Lower lobe of right lung (tissue), 2 donors: Measurements from ENCODE around the gene TJP1. TPM values are rescaled to one million over a fixed set of nuclear protein-coding genes. Genes with fewer than 3 reads are reported as not detected.
A peak's percentile ranks its signal among the peaks of the same experiment; 100 is the strongest.
"Not testable (repeated sequence)": the region's sequence is repeated elsewhere in the genome, so short reads cannot be mapped to it uniquely, and the experiment has no call there.

Experiments
- ATAC-seq, 2 donors: fragments of 200-7000 bp; cut with Tn5 transposase; one replicate each; pipeline ENCODE4 v1.9.1; 2020 to 2022; ENCODE audit warnings: mild to moderate bottlenecking in 2 of 2, moderate library complexity in 2 of 2
- DNase-seq: peaks from one replicate; pipeline ENCODE4 v3.0.0-alpha.2; 2020
- H3K27ac ChIP-seq: fragments of 200-600 bp; one replicate; pipeline ENCODE4 v1.8.0; 2022
- H3K27me3 ChIP-seq: fragments of 200-600 bp; one replicate; pipeline ENCODE4 v1.8.0; 2022; ENCODE audit warnings: low read depth
- H3K36me3 ChIP-seq: fragments of 200-600 bp; one replicate; pipeline ENCODE4 v1.8.0; 2022; ENCODE audit warnings: mild to moderate bottlenecking
- H3K4me1 ChIP-seq: fragments of 200-600 bp; one replicate; pipeline ENCODE4 v1.8.0; 2022
- H3K4me3 ChIP-seq: fragments of 200-600 bp; one replicate; pipeline ENCODE4 v1.8.0; 2022; ENCODE audit warnings: mild to moderate bottlenecking
- H3K9me3 ChIP-seq: fragments of 200-600 bp; one replicate; pipeline ENCODE4 v1.8.0; 2022
- intact Hi-C: fragments of 100-400 bp; cut with DNase I; formaldehyde crosslinking; loops from one replicate; pipeline ENCODE4 v1.11.0; 2022
- total RNA-seq: library from RNA; stranded (reverse); fragmentation: NEBNext Ultra II Directional; extraction: Animal tissue kit (Norgen Biotek cat#: 25700); gene quantifications from one replicate; pipeline ENCODE4 v1.2.1, GENCODE V29; 2021
- TF ChIP-seq, protein P1 (sequence below): fragments of 200-600 bp; IDR thresholded peaks from one replicate; pipeline ENCODE4 v1.8.0; 2022; ENCODE audit warnings: antibody characterized with exemption, mild to moderate bottlenecking
- donor health status: DM: no; HTN: yes; CAD: no; lungs with severe emphysema.

TJP1 gene
- total RNA-seq, 1 donor from 2014 or later: 115 TPM

DNA sequence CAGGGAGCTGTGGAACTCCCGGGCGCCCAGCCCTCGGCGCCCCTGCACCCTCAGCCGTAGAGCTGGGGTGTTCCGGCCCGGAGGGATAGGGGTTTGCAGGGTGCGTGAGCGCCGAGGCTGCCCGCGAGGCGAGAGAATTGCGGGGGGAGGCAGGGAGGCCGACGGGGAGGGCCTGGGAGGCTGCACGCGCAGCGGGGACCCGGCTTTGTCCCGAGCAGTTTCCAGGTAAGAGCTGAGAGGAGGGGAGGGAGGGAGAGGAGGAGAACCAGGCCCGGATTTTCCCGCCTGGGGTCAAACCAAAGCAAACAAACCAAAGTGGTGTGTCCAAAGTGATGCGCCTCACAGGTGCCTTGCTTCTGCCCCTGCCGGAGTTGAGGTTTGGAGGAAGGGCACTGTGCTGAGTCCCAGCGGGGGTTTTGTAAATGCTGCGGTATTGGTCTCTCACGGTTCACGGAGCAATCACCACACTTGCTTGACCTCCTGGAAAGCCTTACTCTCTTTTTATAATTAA is 146.4 kb downstream of the TJP1 start:
- Histone ChIP-seq H3K36me3 (no peaks in the 10 kb centered on the region), H3K9me3 (no peaks in the 10 kb centered on the region), H3K4me3 (peak overlapping the region; percentile 57), H3K4me1 (peaks cover 7% of the 10 kb centered on the region), H3K27ac (no peak overlapping the region), H3K27me3 (peaks cover 12% of the 10 kb centered on the region)
- ATAC-seq: no peak
- intact Hi-C loops: no loop called here
- DNase-seq: no peak
- TF ChIP-seq, protein P1, sequence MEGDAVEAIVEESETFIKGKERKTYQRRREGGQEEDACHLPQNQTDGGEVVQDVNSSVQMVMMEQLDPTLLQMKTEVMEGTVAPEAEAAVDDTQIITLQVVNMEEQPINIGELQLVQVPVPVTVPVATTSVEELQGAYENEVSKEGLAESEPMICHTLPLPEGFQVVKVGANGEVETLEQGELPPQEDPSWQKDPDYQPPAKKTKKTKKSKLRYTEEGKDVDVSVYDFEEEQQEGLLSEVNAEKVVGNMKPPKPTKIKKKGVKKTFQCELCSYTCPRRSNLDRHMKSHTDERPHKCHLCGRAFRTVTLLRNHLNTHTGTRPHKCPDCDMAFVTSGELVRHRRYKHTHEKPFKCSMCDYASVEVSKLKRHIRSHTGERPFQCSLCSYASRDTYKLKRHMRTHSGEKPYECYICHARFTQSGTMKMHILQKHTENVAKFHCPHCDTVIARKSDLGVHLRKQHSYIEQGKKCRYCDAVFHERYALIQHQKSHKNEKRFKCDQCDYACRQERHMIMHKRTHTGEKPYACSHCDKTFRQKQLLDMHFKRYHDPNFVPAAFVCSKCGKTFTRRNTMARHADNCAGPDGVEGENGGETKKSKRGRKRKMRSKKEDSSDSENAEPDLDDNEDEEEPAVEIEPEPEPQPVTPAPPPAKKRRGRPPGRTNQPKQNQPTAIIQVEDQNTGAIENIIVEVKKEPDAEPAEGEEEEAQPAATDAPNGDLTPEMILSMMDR: no peak

DNA sequence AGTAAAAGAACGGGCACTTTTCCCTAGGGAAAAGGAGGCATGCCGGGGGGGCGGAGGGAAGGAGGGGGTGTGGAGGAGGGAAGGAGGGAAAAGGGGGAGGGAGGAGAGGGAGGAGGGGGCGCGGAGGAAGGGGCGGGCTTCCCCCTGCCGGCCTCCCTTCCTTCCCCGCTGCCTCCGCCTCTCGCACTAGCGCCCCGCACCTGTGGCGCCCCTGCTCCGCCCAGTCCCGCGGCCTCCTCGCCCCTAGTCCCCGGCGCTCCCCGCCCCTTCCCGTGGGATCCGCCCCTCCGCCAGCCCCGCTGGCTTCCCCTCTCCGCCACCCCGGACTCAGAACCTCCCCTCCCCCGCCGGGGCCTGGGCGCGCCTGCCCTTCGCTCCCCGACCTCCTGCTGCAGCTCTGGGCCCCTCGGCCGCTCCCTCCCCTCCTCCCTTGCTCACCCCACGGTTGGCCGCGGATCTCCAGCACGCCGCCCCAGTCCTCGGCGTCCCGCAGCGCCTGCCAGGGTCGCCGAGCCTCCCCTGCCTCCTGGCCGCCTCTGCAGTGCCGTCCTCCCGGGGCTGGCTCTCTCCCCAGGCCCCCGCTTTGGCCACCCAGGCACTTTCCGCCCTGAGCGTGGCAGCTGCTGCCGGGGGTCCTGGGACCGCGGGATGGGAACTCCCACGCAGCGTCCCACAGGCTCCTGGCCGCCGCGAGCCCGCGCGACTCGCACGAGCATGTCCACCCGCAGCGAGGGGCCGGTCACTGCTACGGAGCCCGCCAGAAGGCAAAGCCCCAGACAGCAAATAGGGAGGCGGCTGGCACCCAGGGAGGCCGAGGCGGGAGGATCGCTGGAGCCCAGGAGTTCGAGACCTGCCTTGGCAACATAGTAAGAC is 147.4 kb downstream of the TJP1 start:
- TF ChIP-seq, protein P1: no peak
- H3K4me3 ChIP-seq: peak overlapping the region; percentile 57

DNA sequence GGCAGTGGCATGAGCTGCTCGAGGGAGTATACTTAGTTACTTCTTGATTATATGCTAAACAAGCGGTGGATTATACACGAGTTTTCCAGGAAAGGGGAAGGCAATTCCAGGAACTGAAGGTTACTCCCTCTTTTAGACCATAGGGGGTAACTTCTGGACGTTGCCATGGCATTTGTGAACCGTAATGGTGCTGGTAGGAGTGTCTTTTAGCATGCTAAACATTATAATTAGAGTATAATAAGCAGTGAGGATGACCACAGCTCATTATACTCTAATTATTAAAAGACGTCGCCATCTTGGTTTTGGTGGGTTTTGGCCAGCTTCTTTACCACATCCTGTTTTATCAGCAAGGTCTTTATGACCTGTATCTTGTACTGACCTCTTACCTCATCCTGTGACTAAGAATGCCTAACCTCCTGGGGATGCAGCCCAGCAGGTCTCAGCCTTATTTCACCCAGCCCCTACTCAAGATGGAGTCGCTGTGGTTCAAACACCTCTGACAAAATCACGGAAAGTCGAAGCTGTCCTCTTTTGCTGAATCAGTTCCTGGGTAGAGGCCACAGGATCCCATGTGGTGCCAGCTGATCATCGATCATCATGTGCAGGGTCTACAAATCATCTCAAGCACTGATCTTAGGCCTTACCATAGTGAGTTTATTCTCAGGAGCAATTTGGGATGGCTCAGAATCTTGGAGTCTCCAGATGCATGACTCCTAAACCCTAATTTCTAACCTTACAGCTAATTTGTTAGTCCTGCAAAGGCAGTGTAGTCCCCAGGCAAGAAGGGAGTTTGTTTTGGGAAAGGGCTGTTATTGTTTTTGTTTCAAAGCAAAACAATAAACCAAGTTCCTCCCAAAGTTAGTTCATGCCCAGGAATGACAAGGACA is 149.1 kb downstream of the TJP1 start:
- H3K27me3 ChIP-seq: peaks cover 12% of the 10 kb centered on the region
- H3K36me3 ChIP-seq: no peaks in the 10 kb centered on the region
- no peak overlapping the region for H3K4me3 ChIP-seq
- no peak for ATAC-seq
- no peak overlapping the region for H3K27ac ChIP-seq
- TF ChIP-seq, protein P1: no peak
- H3K9me3 ChIP-seq: no peaks in the 10 kb centered on the region
- intact Hi-C loops: no loop called here
- H3K4me1 ChIP-seq: peaks cover 17% of the 10 kb centered on the region
- DNase-seq: no peak

More for the DNA sequence above, 147.4 kb downstream of the TJP1 start:
- peaks cover 17% of the 10 kb centered on the region for H3K4me1 ChIP-seq
- intact Hi-C loops: no loop called here
- H3K27ac ChIP-seq: peak overlapping the region; percentile 33
- peak; percentile 75 to 81 for ATAC-seq
- no peaks in the 10 kb centered on the region for H3K9me3 ChIP-seq
- peak; percentile 71 for DNase-seq
- H3K27me3 ChIP-seq: peaks cover 12% of the 10 kb centered on the region
- no peaks in the 10 kb centered on the region for H3K36me3 ChIP-seq

DNA sequence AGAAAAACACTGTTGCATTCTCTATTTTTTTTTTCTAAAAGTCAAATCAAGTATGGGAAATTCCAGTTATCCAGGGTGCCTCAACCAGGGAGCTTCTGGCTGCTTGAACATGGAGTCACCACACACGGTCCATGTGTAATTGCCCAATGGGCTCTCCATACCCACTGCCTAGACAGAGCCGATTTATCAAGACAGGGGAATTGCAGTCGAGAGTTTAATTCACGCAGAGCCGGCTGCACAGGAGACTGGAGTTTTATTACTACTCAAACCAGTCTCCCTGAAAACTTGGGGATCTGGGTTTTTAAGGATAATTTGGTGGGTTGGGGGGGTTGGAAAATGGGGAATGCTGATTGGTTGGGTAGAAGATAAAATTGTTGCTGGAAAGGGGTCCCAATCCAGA is 149.8 kb downstream of the TJP1 start:
- no peak overlapping the region for H3K27ac ChIP-seq
- peaks cover 12% of the 10 kb centered on the region for H3K27me3 ChIP-seq
- DNase-seq: no peak
- intact Hi-C loops: no loop called here
- no peak for ATAC-seq
- H3K36me3 ChIP-seq: no peaks in the 10 kb centered on the region
- no peak overlapping the region for H3K4me3 ChIP-seq
- peaks cover 17% of the 10 kb centered on the region for H3K4me1 ChIP-seq
- H3K9me3 ChIP-seq: no peaks in the 10 kb centered on the region
- TF ChIP-seq, protein P1: no peak

DNA sequence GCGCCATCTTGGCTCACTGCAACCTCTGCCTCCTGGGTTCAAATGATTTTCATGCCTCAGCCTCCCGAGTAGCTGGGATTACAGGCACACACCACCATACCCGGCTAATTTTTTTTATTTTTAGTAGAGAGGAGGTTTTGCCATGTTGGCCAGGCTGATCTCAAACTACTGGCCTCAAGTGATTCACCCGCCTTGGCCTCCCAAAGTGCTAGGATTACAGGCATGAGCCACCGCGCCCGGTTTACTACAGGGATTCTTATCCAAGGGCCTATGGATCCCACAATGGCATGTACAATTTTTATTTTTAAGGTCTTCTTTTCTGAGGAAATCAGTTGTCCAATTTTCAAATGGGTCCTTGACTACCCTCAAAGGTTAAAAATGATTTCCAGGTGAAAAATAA is 150.2 kb downstream of the TJP1 start:
- ATAC-seq, intact Hi-C loops: not testable (repeated sequence)
- H3K27ac ChIP-seq: peak overlapping the region; percentile 75

More for the DNA sequence above, 150.2 kb downstream of the TJP1 start:
- Histone ChIP-seq H3K4me1 (peaks cover 17% of the 10 kb centered on the region), H3K27me3 (peaks cover 12% of the 10 kb centered on the region)
- H3K4me3 ChIP-seq, H3K9me3 ChIP-seq, H3K36me3 ChIP-seq, DNase-seq: not testable (repeated sequence)
